ENCODE results near the gene MAL.

MAL gene

DNA sequence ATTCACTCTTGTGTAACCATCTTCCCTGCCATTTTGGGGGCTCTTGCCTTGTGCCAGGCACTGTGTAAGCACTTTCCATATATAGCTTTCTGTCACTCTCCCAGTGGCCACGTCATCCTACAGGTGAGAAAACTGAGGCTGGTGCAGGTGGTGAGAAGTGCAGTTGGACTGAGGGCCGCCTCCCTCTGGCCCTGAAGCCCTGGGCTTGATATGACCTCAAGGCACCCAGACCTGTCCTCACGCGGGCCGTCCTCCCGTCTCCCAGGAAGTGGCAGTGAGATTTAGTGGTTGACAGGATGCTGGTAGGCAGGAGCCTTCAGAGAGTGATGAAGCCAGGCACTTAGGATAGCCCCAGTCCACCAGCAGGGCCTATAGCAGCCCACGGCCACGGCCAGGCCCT is 30.5 kb downstream of the MAL start:
- Histone ChIP-seq H2AFZ (ENCODE audit: low read length) (no peak overlapping the region), H3K27me3 (ENCODE audit: insufficient read depth, low read length, poor library complexity, severe bottlenecking) (no peaks in the 10 kb centered on the region), H3F3A (ENCODE audit: low read depth) (no peaks in the 10 kb centered on the region), H3K9ac (ENCODE audit: low read depth, low read length, poor library complexity, severe bottlenecking) (no peak overlapping the region), H3K4me1 (ENCODE audit: insufficient read depth, low read length, poor library complexity, severe bottlenecking) (no peaks in the 10 kb centered on the region), H4K20me1 (ENCODE audit: insufficient read depth, low read length, poor library complexity, severe bottlenecking) (no peaks in the 10 kb centered on the region), H3K79me2 (ENCODE audit: insufficient read depth, low read length) (no peaks in the 10 kb centered on the region), H3K9me2 (replicated peaks; ENCODE audit: low read depth, low read length) (no peaks in the 10 kb centered on the region), H3K4me3 (ENCODE audit: low read length, poor library complexity, severe bottlenecking) (no peak overlapping the region), H3K4me2 (ENCODE audit: low read depth, low read length, poor library complexity, severe bottlenecking) (no peak overlapping the region), H3K36me3 (ENCODE audit: insufficient read depth, low read length) (no peaks in the 10 kb centered on the region), H3K9me3 (ENCODE audit: insufficient read depth, low read depth, low read length) (no peaks in the 10 kb centered on the region)
- TF ChIP-seq EZH2phosphoT487 (IDR thresholded peaks at IDR 0.05; ENCODE audit: borderline replicate concordance) = no peak
- TF ChIP-seq, protein P1, sequence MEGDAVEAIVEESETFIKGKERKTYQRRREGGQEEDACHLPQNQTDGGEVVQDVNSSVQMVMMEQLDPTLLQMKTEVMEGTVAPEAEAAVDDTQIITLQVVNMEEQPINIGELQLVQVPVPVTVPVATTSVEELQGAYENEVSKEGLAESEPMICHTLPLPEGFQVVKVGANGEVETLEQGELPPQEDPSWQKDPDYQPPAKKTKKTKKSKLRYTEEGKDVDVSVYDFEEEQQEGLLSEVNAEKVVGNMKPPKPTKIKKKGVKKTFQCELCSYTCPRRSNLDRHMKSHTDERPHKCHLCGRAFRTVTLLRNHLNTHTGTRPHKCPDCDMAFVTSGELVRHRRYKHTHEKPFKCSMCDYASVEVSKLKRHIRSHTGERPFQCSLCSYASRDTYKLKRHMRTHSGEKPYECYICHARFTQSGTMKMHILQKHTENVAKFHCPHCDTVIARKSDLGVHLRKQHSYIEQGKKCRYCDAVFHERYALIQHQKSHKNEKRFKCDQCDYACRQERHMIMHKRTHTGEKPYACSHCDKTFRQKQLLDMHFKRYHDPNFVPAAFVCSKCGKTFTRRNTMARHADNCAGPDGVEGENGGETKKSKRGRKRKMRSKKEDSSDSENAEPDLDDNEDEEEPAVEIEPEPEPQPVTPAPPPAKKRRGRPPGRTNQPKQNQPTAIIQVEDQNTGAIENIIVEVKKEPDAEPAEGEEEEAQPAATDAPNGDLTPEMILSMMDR (conservative IDR thresholded peaks at IDR 0.05; ENCODE audit: low read length) = no peak

DNA sequence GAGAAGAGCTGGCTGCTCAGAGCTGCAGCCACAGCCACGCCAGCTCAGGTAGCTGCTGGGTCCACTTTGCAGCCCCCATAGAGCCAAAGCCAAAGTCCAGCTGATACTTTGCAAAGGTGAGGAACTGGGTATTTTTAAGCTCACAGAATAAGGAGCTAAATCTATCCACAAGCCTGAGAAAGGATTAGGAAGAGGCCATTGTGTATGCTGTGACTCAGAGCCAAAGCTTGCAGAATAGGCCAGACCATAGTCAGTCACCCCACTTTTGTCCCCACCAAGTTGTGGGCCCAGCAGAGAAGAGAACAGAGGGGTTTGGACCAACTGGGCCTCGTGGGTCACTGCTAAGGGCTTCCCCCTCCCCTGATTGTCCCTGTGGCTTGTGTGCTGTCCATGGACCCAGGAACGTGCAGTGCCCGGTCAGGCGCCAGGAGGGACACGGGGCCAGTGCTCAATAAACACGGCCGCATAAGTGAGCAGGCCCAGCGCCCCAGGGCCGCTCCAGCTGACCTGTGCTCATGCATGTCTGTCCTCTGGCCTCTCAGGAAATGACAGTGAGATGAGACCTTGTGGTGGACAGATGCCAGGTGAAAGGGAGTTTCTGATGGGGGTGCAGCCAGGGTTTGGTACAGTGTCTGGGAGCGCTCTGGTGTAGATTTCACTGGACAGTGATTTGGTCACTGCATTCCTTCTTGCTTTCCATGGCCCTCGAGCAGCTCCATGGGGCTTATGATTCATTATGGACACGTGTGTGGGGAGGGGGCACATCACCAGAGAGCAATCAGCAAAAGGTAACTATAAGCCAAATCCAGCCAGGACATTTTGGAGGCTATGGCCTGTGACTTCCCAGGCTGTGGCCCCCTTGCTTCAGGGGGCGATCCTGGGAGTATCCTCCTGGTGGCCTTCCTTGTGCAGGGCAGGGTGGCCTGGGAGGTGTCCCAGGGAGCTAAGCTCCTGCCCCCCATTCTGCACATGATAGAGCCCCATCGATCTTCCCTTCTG is 31.3 kb downstream of the MAL start:
- Histone ChIP-seq H3K4me1 (ENCODE audit: insufficient read depth, low read length, poor library complexity, severe bottlenecking) (no peaks in the 10 kb centered on the region), H2AFZ (ENCODE audit: low read length) (no peak overlapping the region), H3K9me2 (replicated peaks; ENCODE audit: low read depth, low read length) (no peaks in the 10 kb centered on the region), H3F3A (ENCODE audit: low read depth) (no peaks in the 10 kb centered on the region), H4K20me1 (ENCODE audit: insufficient read depth, low read length, poor library complexity, severe bottlenecking) (no peaks in the 10 kb centered on the region), H3K27me3 (ENCODE audit: insufficient read depth, low read length, poor library complexity, severe bottlenecking) (no peaks in the 10 kb centered on the region), H3K9ac (ENCODE audit: low read depth, low read length, poor library complexity, severe bottlenecking) (no peak overlapping the region), H3K4me3 (ENCODE audit: low read length, poor library complexity, severe bottlenecking) (no peak overlapping the region), H3K9me3 (ENCODE audit: insufficient read depth, low read depth, low read length) (no peaks in the 10 kb centered on the region), H3K4me2 (ENCODE audit: low read depth, low read length, poor library complexity, severe bottlenecking) (no peak overlapping the region), H3K79me2 (ENCODE audit: insufficient read depth, low read length) (no peaks in the 10 kb centered on the region), H3K36me3 (ENCODE audit: insufficient read depth, low read length) (no peaks in the 10 kb centered on the region)
- TF ChIP-seq EZH2phosphoT487 (IDR thresholded peaks at IDR 0.05; ENCODE audit: borderline replicate concordance) = no peak
- TF ChIP-seq, protein P1 (conservative IDR thresholded peaks at IDR 0.05; ENCODE audit: low read length) = no peak

DNA sequence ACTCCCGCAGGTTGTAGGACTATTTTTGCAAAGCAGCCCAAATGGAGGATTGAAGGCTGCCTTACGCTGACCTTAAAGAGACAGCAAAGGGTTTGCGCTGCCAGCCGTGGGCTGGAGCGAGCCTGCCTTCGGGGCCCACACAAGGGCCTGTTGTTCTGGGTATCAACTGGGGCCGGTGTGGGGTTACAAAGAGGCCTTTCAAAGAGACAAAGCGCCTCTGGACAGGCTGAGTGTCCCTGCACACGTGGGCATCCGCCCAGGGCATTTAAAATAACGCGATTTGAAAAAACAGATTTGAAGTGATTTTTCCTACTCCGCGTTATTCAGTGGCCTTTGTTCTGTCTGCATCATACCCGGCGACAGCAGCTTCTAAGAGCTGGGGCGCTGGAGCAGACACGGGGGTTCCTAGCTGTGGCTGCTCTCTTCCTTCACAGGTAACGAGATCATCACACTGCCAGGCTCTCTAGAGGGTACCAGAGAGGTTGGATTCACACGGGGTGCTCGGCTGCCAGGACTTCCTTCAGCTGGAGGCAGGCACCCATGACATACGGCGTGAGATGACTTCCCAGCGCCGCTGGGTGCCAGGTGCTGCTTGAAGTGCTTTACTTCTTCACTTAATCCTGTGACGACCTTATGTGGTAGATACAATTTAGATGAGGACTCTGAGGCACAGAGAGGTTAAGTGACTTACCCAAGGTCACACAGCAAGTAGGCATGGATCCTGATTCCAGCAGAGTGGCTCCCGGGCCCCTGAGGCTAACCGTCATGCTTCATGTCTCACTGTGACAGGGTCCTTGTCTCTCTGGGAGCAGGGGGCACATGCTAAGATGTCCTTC is 32.2 kb downstream of the MAL start:
- TF ChIP-seq, protein P1 (conservative IDR thresholded peaks at IDR 0.05; ENCODE audit: low read length) = no peak
- TF ChIP-seq EZH2phosphoT487 (IDR thresholded peaks at IDR 0.05; ENCODE audit: borderline replicate concordance) = no peak
- H3K27me3 ChIP-seq (ENCODE audit: insufficient read depth, low read length, poor library complexity, severe bottlenecking) = no peaks in the 10 kb centered on the region
- H3F3A ChIP-seq (ENCODE audit: low read depth) = no peaks in the 10 kb centered on the region
- no peaks in the 10 kb centered on the region for H3K4me1 ChIP-seq (ENCODE audit: insufficient read depth, low read length, poor library complexity, severe bottlenecking)
- no peaks in the 10 kb centered on the region for H3K9me3 ChIP-seq (ENCODE audit: insufficient read depth, low read depth, low read length)
- H3K4me3 ChIP-seq (ENCODE audit: low read length, poor library complexity, severe bottlenecking) = no peak overlapping the region
- no peaks in the 10 kb centered on the region for H3K9me2 ChIP-seq (replicated peaks; ENCODE audit: low read depth, low read length)
- H2AFZ ChIP-seq (ENCODE audit: low read length) = no peak overlapping the region
- no peak overlapping the region for H3K9ac ChIP-seq (ENCODE audit: low read depth, low read length, poor library complexity, severe bottlenecking)
- no peak overlapping the region for H3K4me2 ChIP-seq (ENCODE audit: low read depth, low read length, poor library complexity, severe bottlenecking)
- H3K36me3 ChIP-seq (ENCODE audit: insufficient read depth, low read length) = no peaks in the 10 kb centered on the region
- no peaks in the 10 kb centered on the region for H4K20me1 ChIP-seq (ENCODE audit: insufficient read depth, low read length, poor library complexity, severe bottlenecking)
- no peaks in the 10 kb centered on the region for H3K79me2 ChIP-seq (ENCODE audit: insufficient read depth, low read length)
